Inflammatory macrophage (primary cell): ENCODE measurements around the gene REEP5.
"Not testable (repeated sequence)": the region's sequence is repeated elsewhere in the genome, so short reads cannot be mapped to it uniquely, and the experiment has no call there.

Source experiments
- DNase-seq, 2 donors: peaks; one replicate each; pipeline ENCODE4 v3.0.0-alpha.2; 2020 to 2022

REEP5 gene

DNA sequence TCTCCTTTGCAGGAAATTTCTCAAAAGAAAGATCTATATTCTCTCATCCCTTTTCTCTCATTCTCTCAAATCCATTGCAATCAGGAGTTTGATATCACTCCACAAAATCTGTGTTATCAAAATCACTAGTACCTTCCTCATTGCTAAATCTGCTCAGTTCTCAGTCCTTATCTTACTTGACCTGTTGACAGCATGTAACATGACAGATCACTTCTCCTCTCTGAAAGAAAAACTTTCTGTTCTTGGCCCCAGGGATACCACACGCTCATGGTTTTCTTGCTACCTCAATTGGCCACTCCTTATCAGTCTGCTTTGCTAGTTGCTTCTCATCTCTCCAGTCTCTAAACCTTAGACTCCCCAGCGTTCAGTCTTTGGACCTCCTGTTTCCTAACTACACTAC, 38.8 kb downstream of the REEP5 start:
- DNase-seq = no peak

- no peak for DNase-seq
These were observed 41.6 kb downstream of the REEP5 start for GRCh38 chr5:112880219-112880964.

DNA sequence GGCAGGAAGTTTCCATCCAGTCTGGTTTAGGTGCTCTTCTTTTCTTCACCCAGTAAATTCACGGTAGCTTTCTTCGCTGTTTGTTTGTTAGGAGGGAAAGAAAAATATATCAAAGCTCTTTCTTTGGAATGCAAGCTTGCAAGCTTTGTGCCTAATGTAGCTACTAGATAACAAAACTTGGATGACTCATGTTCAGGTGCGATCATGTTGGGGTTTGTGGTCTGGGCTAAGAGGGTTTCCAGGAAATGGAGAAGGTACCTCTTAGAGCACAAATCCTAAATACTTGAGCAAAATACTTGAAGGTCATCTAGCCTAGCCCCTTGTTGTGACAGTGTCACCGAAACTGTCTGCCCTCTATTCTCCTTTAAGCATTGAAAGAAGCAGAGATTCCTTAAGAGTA, 43.3 kb downstream of the REEP5 start:
- no peak for DNase-seq

DNA sequence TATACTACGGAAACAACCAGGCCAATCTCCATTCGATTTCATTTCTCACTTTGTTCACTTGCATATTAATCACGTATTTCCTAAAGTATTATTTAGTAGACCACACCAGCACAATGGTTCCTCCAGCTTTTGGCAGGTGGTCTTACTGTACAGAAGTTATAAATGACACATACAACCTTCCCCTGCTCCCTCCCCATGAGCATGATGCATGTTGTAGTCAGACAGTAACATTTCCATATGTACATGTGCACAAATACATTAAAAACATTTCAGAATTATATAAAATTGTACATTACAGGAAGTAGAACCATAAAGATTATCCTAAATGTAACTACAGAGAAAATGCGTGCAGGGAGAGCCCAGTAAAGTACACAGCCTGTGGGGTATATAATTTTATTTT, 43.9 kb downstream of the REEP5 start:
- DNase-seq = no peak

DNA sequence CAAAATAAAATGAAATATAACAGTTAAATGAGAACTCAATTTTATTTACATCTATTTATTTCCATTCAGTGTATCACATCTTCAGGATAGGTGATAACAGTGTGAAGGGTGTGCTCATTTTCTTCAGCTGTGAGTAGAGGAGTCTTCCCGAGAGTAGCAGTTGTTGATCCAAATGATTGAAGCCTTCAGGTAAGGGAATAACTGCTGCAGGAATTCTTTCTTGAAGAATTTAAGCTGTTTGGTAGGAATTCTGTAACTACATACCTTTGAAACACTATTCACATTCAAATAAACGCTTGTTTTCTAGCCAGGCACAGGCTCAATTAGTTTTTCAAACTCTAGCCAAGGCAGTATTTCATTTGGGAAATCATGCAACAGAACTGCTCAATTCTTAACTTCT, 45.7 kb downstream of the REEP5 start:
- no peak for DNase-seq

DNA sequence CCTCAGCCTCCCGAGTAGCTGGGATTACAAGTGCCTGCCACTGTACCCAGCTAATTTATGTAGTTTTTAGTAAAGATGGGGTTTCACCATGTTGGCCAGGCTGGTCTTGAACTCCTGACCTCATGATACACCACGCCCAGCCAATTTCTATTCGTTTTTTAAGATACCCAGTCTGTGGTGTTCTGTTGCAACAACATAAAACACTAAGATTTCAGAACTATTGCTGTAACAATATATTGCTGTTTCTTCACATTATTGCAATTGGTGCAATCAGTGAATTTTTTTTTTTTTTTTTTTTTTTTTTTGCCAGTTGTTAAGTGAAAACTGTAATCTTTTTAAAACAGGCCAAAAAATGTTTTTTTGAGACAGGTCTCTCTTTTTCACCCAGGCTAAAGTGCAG, 51.1 kb downstream of the REEP5 start:
- DNase-seq = peak in 1 of 2 donors; percentile 82

- no peak for DNase-seq
These were observed 52.1 kb downstream of the REEP5 start for GRCh38 chr5:112869948-112870347.

- no peak for DNase-seq
These were observed 54.6 kb downstream of the REEP5 start for GRCh38 chr5:112867411-112867810.

GRCh38 chr5:112866739-112867138, 55.3 kb downstream of the REEP5 start:
- no peak for DNase-seq

GRCh38 chr5:112865128-112865527, 56.9 kb downstream of the REEP5 start:
- no peak for DNase-seq

GRCh38 chr5:112863549-112863948, 58.5 kb downstream of the REEP5 start:
- no peak for DNase-seq

DNA sequence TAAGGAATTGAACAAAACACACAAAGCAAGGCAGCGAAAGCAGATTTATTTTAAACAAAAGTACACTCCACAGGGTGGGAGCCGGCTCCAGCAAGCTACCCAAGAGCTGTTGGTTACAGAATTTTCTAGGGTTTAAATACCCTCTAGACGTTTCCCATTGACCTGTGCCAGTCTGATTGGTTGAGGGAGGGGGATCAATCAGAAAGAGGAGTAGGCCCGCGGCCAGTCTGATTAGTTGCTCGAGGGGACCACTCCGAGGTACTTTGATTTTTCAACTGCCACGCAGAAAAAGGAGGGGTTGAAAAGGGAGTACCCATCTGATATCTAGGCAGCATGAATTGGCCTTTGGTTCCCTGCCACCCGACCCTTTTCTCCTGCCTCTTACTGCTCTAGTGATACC, 59.9 kb downstream of the REEP5 start:
- no peak for DNase-seq

GRCh38 chr5:112861638-112861985, 60.4 kb downstream of the REEP5 start:
- DNase-seq = no peak

DNA sequence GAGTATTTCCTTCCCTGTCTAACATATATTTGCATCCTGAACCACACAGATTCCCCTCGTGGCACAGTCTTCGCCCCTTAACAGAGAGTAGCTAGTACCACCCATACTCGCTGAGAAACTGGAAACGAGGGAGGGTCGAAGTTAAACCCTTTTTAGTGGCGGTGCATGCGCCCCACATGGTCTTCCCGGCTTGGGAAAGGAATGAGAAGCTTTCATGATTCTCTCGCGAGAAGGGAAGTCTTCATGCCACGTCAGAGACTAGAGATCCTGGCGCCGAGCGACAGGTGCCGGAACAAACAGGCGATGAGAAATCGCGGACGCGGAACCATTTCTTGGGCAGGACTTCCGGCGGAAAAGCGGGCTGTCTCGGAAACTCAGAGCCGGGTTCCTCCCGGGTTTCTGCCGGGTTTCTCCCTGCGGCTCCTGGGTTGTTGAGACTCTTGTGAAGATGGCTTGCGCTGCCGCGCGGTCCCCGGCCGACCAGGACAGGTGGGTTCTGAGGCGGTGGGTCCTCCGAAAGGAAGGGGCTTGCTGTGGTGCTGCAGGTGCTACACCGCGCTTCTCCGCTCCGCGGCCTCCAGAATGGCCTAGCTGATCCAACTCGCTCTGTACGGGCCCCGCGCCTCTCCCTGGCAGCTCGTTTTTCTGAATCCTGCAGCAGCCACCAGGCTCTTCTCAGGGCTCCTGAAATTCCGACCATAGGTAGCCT, 60.9 kb downstream of the REEP5 start, which contains the start of gene SRP19:
SRP19 (plus strand) TSS at position 359 of the 709 bp plus-strand sequence; CDS start at position 449, 90 bp downstream.
- DNase-seq = peak; percentile 97 to 98

DNA sequence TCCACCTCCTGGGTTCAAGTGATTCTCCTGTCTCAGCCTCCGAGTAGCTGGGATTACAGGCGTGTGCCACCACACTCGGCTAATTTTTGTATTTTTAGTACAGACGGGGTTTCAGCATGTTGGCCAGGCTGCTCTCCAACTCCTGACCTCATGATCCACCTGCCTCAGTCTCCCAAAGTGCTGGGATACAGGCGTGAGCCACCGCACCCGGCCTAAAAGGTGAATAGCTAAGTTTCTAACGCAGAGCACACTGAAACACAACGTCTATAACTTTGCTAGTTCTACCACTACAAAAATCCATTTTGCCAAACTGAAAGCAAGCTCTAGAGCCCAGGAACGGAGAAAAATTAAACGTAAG, 61.5 kb downstream of the REEP5 start:
- not testable (repeated sequence) for DNase-seq

- DNase-seq = no peak
These were observed 64.2 kb downstream of the REEP5 start for GRCh38 chr5:112857866-112858265.

DNA sequence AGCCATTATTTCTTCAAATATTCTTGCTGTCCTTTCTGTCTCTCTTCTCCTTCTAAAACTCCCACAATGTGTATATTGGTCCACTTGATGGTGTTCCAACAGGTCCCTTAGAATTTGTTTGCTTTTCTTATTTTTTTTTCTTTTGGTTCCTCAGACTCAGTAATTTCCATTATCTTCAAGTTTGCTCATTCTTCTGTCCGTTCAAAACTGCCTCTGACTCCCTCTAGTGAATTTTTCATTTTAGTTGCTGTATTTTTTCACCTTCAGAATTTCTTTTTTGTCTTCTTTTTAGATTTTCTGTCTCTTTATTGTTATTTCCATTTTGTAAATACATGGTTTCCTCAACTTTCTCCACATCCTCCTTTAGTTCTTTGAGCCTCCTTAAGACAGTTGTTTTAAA, 67.4 kb downstream of the REEP5 start:
- no peak for DNase-seq

- no peak for DNase-seq
These were observed 72.1 kb downstream of the REEP5 start for GRCh38 chr5:112849912-112850311.

DNA sequence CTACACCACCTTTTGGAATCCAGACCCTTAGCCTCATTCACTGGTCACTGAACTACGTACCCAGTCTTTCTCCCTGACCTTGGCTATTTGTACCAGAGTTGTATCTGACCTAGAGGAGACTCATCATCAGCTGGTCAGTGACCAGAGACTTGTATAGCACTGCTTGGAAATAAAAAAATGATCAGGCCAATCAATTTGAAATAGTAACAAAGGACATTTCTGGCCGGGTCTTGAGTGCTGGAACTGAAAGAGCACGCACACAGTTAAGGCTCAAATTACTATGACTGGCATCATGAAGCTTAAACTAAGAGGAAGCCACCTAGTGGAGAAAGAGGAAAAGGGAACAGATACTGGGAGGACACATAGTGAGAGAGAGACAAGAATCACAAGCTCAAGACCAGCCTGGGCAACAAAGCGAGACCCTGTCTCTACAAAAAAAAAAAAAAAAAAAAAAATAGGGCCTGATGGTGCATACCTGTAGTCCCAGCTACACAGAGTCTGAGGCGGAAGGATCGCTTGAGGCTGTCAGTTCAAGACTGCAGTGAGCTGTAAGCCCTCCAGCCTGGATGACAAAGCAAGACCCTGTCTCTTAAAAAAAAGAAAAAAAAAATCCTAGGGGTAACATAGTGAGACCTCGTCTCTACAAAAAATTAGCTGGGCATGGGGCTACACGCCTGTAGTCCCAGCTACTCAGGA, 73.8 kb downstream of the REEP5 start:
- DNase-seq = peak; percentile 60 to 64

DNA sequence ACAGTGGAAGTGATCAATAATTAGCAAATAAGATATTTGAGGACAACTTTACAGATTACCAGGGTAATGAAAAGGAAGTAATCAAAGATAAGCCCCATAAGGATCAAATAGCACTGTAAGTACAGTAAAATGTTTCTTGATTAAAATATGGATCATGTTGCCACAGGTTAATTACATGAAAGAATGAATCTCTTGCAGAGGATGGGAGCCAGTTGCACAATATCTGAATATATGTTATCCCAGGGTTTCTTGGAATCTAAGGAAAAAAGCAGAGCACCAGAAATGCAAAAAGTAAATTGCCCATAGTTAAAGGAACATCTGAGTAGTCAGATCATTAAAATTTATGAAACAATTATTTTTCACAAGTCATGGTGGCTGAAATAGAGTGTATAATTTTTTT, 74.7 kb downstream of the REEP5 start:
- DNase-seq = no peak

DNA sequence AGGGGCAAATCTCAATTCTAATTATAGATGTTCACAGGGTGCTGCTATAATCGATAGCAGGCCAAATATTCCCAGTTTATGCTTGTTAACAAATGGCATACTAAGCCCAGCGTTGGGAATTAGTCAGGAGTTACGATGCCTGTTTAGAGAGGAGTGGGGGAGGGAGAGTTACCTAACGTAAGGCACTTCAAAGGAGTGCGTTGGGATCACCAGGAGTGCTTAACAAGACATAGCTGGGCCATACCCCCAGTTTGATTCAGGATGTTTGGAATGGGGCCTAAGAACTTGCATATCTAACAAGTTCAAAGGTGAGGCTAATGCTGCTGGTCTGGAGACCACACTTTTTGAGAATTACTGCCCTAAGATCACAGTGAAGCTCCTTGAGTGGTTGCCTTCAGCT, 75.5 kb downstream of the REEP5 start:
- no peak for DNase-seq

- no peak for DNase-seq
These were observed 77.5 kb downstream of the REEP5 start for GRCh38 chr5:112844489-112844888.

DNA sequence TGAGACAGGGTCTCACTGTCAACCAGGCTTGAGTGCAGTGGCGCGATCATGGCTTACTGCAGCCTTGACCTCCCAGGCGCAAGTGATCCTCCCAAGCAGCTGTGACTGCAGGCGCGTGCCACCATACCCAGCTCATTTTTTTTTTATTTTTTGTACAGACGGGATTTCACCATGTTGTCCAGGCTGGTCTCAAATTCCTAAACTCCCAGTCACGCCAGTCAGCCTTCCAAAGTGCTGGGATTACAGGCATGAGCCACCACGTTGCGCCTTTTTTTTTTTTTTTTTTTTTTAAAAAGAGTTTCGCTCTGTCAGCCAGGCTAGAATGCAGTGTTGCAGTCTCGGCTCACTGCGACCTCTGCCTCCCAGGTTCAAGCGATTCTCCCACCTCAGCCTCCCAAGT, 88.1 kb downstream of the REEP5 start:
- no peak for DNase-seq

- no peak for DNase-seq
These were observed 91.6 kb downstream of the REEP5 start for GRCh38 chr5:112830378-112830777.
